BLaER1 treated with 17β-estradiol and CSF1 and Interleukin-3, amounts not matched to agents 10 nM and 100 nM (cell line): ENCODE measurements around the gene ETV7.
"Not testable (repeated sequence)": the region's sequence is repeated elsewhere in the genome, so short reads cannot be mapped to it uniquely, and the experiment has no call there.

Experiments used
- H3K27ac ChIP-seq, 11 experiments: shearing (Covaris generic); formaldehyde crosslinking; 2 replicates each; pipeline ENCODE4 v1.8.1; 2022
- H3K27me3 ChIP-seq, 11 experiments: shearing (Covaris generic); formaldehyde crosslinking; 2 replicates each; pipeline ENCODE4 v1.8.1; 2022
- H3K36me3 ChIP-seq, 11 experiments: shearing (Covaris generic); formaldehyde crosslinking; 2 replicates each; pipeline ENCODE4 v1.8.1; 2022
- H3K4me1 ChIP-seq, 10 experiments: shearing (Covaris generic); formaldehyde crosslinking; 2 replicates each; pipeline ENCODE4 v1.8.1; 2022
- H3K4me2 ChIP-seq, 11 experiments: shearing (Covaris generic); formaldehyde crosslinking; 2 replicates each; pipeline ENCODE4 v1.8.1; 2022
- H3K4me3 ChIP-seq, 10 experiments: shearing (Covaris generic); formaldehyde crosslinking; 2 replicates each; pipeline ENCODE4 v1.8.1; 2022
- H3K9ac ChIP-seq, 11 experiments: shearing (Covaris generic); formaldehyde crosslinking; 2 replicates each; pipeline ENCODE4 v1.8.1; 2022
- H3K9me3 ChIP-seq, 11 experiments: shearing (Covaris generic); formaldehyde crosslinking; replicated peaks in 1 of 11; 2 replicates each; pipeline ENCODE4 v1.8.1; 2022
- H4K20me1 ChIP-seq, 11 experiments: shearing (Covaris generic); formaldehyde crosslinking; 2 replicates each; pipeline ENCODE4 v1.8.1; 2022
- Cebpa-rat ChIP-seq, 11 experiments: shearing (Covaris generic); IDR thresholded peaks; 2 replicates each; pipeline ENCODE4 v1.8.1; 2022

The ETV7 gene

DNA sequence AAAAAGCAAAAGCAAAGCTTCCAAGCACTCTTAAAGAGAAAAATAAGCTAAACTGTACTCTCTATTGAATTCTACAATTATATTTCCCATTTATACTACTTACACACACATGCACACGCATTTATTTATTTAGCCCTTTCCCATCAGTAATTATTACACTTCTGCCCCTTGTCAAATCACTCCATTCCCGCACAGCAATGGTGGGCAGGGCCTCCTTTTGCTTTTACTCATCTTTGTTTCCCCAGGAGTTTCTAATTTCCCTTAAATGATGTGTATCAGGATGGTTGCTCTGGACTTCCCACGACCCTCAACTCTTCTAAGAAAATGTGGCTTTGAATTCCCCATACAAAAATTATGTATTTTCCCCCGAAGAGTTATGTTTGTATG is 35.2 kb upstream of the ETV7 start:
- peak overlapping the region; percentile 66 to 81 (median 78); a peak in 21 of 22 replicates for H3K9ac ChIP-seq
- TF ChIP-seq Cebpa-rat (IDR thresholded peaks at IDR 0.05), result no peak
- no peaks in the 10 kb centered on the region for H3K36me3 ChIP-seq
- H3K4me2 ChIP-seq, result peak overlapping the region; percentile 69 to 86 (median 81)
- peaks cover 8 to 20% (median 15%) of the 10 kb centered on the region in 10 experiments; a peak in 19 of 20 replicates for H3K4me1 ChIP-seq
- no peaks in the 10 kb centered on the region for H3K9me3 ChIP-seq
- peak overlapping the region in 10 of 11 experiments; percentile 37 to 70 (median 60); a peak in 17 of 22 replicates for H3K27ac ChIP-seq
- H3K27me3 ChIP-seq, result no peaks in the 10 kb centered on the region
- H4K20me1 ChIP-seq, result no peaks in the 10 kb centered on the region
- H3K4me3 ChIP-seq, result peak overlapping the region; percentile 52 to 71 (median 62)

GRCh38 chr6:36419310-36419709 is 31.8 kb upstream of the ETV7 start:
- Histone ChIP-seq H3K9me3 (0 out of 22 replicates have a peak, but pooled peaks cover 0 to under 1% (median 0%) of the 10 kb centered on the region in 11 experiments), H3K9ac (no peak overlapping the region), H3K4me1 (peaks cover 8 to 20% (median 15%) of the 10 kb centered on the region in 10 experiments; a peak in 19 of 20 replicates), H4K20me1 (no peaks in the 10 kb centered on the region), H3K27ac (no peak overlapping the region), H3K36me3 (no peaks in the 10 kb centered on the region), H3K27me3 (no peaks in the 10 kb centered on the region), H3K4me3 (no peak overlapping the region), H3K4me2 (0 out of 22 replicates have a peak overlapping the region, but pooled peaks of 1 of the 11 experiments have one; percentile 6)
- TF ChIP-seq Cebpa-rat (IDR thresholded peaks at IDR 0.05), result no peak

DNA sequence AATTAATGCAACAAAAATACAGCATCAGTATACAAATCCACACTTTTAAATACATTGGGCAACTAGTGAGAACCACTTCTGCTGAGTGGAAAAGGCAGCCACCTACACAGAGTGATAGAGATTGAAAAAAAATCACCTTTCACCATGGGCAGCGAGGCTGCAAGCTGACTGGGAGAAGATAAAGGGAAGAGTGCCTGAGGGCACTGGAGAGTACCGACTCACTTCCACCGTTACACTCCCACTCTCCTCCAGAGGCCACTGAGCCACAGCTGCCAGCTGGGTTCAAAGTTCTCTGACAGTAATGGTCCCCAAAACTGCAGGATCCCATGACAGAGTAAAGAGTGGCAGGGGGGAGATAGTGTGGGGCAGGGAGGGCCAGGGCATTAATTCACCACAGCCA is 31.1 kb upstream of the ETV7 start:
- Histone ChIP-seq H3K4me2 (no peak overlapping the region), H3K4me1 (peaks cover 8 to 16% (median 11%) of the 10 kb centered on the region in 10 experiments; a peak in 19 of 20 replicates)
- TF ChIP-seq Cebpa-rat (IDR thresholded peaks at IDR 0.05), result no peak

GRCh38 chr6:36414481-36414880 is 27.0 kb upstream of the ETV7 start:
- H3K27ac ChIP-seq, result no peak overlapping the region
- no peaks in the 10 kb centered on the region for H4K20me1 ChIP-seq
- no peaks in the 10 kb centered on the region for H3K36me3 ChIP-seq
- H3K27me3 ChIP-seq, result no peaks in the 10 kb centered on the region
- no peak overlapping the region for H3K4me2 ChIP-seq
- H3K9me3 ChIP-seq, result peaks cover 22 to 31% (median 29%) of the 10 kb centered on the region in 11 experiments
- no peak overlapping the region for H3K4me3 ChIP-seq
- H3K4me1 ChIP-seq, result 0 out of 20 replicates have a peak, but pooled peaks cover 0 to 4% (median 0%) of the 10 kb centered on the region in 10 experiments
- H3K9ac ChIP-seq, result no peak overlapping the region
- no peak for TF ChIP-seq Cebpa-rat (IDR thresholded peaks at IDR 0.05)

More for the DNA sequence above, 31.1 kb upstream of the ETV7 start:
- Histone ChIP-seq H4K20me1 (no peaks in the 10 kb centered on the region), H3K27ac (no peak overlapping the region), H3K9ac (no peak overlapping the region), H3K9me3 (peaks cover 3 to 8% (median 6%) of the 10 kb centered on the region in 11 experiments; a peak in 21 of 22 replicates), H3K4me3 (no peak overlapping the region), H3K36me3 (no peaks in the 10 kb centered on the region), H3K27me3 (no peaks in the 10 kb centered on the region)

DNA sequence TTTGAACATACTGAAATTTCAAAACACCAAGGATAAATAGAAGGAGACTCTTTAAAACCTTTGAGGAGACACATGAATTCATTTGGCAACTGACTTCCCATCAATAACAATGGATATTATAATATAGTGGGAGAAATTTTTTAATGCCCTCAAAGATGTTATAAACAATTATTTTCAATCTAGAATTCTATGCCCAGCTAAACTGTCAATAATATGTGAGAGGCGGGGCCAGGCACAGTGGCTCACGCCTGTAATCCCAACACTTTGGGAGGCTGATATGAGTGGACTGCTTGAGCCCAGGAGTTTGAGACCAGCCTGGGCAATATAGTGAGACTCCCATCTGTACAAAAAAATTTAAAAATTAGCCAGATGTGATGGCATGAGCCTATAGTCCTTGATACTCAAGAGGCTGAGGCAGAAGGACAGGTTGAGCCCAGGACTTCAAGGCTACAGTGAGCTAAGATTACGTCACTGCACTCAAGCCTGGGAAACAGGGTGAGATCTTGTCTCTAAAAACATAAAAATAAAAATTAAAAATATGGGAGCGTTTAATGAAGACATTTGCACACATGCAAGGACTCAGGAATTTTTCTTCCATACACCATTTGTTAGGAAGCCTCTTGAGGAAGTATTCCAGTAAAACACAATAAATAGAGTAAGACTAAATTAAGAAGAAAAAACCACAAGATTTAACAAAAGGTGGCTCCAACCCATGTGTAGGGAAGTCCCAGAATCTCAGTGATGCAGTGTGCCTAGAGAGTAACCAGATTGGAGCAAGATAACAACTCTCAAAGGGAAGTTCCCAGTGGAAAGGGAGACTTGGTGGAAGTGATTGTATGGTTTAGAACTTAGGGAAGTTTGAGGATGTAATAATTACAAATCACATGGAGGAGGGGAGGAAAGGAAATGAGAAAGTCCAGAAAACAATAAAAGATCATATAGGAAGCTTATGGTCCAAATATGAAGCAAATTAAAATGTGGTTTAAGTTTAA is 26.3 kb upstream of the ETV7 start:
- Histone ChIP-seq H3K4me1 (0 out of 20 replicates have a peak, but pooled peaks cover 0 to 4% (median 0%) of the 10 kb centered on the region in 10 experiments), H4K20me1 (no peaks in the 10 kb centered on the region), H3K4me3 (no peak overlapping the region), H3K36me3 (no peaks in the 10 kb centered on the region), H3K27me3 (no peaks in the 10 kb centered on the region), H3K4me2 (no peak overlapping the region), H3K9ac (no peak overlapping the region), H3K27ac (no peak overlapping the region), H3K9me3 (peaks cover 22 to 34% (median 29%) of the 10 kb centered on the region in 11 experiments)
- no peak for TF ChIP-seq Cebpa-rat (IDR thresholded peaks at IDR 0.05)

GRCh38 chr6:36409718-36410117 is 22.2 kb upstream of the ETV7 start:
- not testable (repeated sequence) for H3K27me3 ChIP-seq, H3K4me2 ChIP-seq, H3K4me1 ChIP-seq, H3K36me3 ChIP-seq, H3K9ac ChIP-seq, H4K20me1 ChIP-seq, H3K4me3 ChIP-seq, H3K27ac ChIP-seq
- peaks cover 22 to 34% (median 29%) of the 10 kb centered on the region in 11 experiments for H3K9me3 ChIP-seq

DNA sequence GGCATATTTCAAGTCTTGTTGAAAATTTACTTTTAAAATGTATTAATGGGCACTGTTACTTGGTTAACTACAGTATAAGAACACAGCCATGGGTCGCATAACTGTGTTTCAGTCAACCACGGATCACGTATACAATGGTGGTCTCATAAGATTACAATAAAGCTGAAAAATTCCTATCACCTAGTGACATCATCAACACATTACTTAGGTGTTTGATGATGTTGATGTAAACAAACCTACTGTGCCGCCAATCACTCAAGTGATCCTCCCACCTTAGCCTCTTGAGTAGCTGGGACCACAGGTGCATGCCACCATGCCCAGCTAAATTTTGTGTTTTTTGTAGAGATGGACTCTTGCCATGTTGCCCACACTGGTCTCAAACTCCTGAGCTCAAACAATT is 16.7 kb upstream of the ETV7 start:
- peaks cover 0 to 11% (median 7%) of the 10 kb centered on the region in 11 experiments; a peak in 5 of 22 replicates for H3K9me3 ChIP-seq
- no peak overlapping the region for H3K27ac ChIP-seq
- H3K4me2 ChIP-seq, result no peak overlapping the region
- H3K36me3 ChIP-seq, result no peaks in the 10 kb centered on the region
- no peaks in the 10 kb centered on the region for H4K20me1 ChIP-seq
- no peaks in the 10 kb centered on the region for H3K27me3 ChIP-seq
- H3K9ac ChIP-seq, result no peak overlapping the region
- no peak for TF ChIP-seq Cebpa-rat (IDR thresholded peaks at IDR 0.05)
- no peaks in the 10 kb centered on the region for H3K4me1 ChIP-seq
- no peak overlapping the region for H3K4me3 ChIP-seq

GRCh38 chr6:36402481-36402880 is 15.0 kb upstream of the ETV7 start:
- Histone ChIP-seq H3K4me2 (no peak overlapping the region), H3K27me3 (no peaks in the 10 kb centered on the region), H4K20me1 (no peaks in the 10 kb centered on the region), H3K27ac (no peak overlapping the region), H3K36me3 (no peaks in the 10 kb centered on the region), H3K4me1 (no peaks in the 10 kb centered on the region), H3K9ac (no peak overlapping the region), H3K4me3 (no peak overlapping the region), H3K9me3 (peaks cover 0 to 12% (median 7%) of the 10 kb centered on the region in 11 experiments; a peak in 5 of 22 replicates)
- TF ChIP-seq Cebpa-rat (IDR thresholded peaks at IDR 0.05), result no peak

DNA sequence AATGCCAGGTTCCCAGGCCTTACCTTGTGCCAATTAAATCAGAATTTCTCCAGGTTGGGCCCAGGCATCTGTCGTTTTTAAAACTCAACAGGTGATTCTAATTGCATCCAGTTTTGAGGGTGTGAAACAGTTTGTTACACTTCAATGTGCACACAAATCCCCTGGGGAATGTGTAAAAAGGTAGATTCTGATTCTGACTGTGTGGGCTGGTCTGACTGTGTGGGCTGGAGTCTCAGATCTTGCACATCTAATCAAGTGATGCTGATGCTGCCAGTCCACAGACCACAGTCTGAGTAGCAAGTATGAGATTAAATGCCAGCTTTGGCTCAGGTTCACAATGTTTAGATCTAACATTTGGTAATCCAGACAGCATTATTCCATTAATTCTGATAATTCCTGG is 12.5 kb upstream of the ETV7 start:
- no peak for TF ChIP-seq Cebpa-rat (IDR thresholded peaks at IDR 0.05)
- H3K36me3 ChIP-seq, result no peaks in the 10 kb centered on the region
- peaks cover 0 to 12% (median 7%) of the 10 kb centered on the region in 11 experiments; a peak in 5 of 22 replicates for H3K9me3 ChIP-seq
- H4K20me1 ChIP-seq, result no peaks in the 10 kb centered on the region
- H3K9ac ChIP-seq, result no peak overlapping the region
- H3K27me3 ChIP-seq, result no peaks in the 10 kb centered on the region
- no peak overlapping the region for H3K4me2 ChIP-seq
- no peak overlapping the region for H3K4me3 ChIP-seq
- H3K4me1 ChIP-seq, result no peaks in the 10 kb centered on the region
- no peak overlapping the region for H3K27ac ChIP-seq
